IPS-NIHi11 (cell line): ENCODE measurements around the gene SUFU.

Experiments used
- DNase-seq: peaks from one replicate; pipeline ENCODE4 v3.0.0; 2012; ENCODE audit warnings: mixed read lengths, low spot score

Gene SUFU

GRCh38 chr10:102673236-102673818 lies 169.6 kb downstream of the SUFU start:
- no peak for DNase-seq

GRCh38 chr10:102673819-102674511 lies 170.2 kb downstream of the SUFU start:
- peak; percentile 58 for DNase-seq

- DNase-seq, result no peak
These were observed 170.8 kb downstream of the SUFU start for GRCh38 chr10:102674566-102674965.

GRCh38 chr10:102675011-102675665 lies 171.4 kb downstream of the SUFU start:
- DNase-seq, result no peak

- DNase-seq, result no peak
These were observed 172.1 kb downstream of the SUFU start for GRCh38 chr10:102675666-102676533.

GRCh38 chr10:102676534-102677315 lies 173.0 kb downstream of the SUFU start:
- DNase-seq, result no peak

GRCh38 chr10:102677331-102678067 lies 173.7 kb downstream of the SUFU start:
- no peak for DNase-seq

GRCh38 chr10:102678068-102678400 lies 174.3 kb downstream of the SUFU start:
- DNase-seq, result no peak

GRCh38 chr10:102678842-102679289 lies 175.1 kb downstream of the SUFU start:
- DNase-seq, result peak; percentile 89

- no peak for DNase-seq
These were observed 175.8 kb downstream of the SUFU start for GRCh38 chr10:102679596-102679995.

- DNase-seq, result no peak
These were observed 177.9 kb downstream of the SUFU start for GRCh38 chr10:102681696-102682095.

- DNase-seq, result no peak
These were observed 178.6 kb downstream of the SUFU start for GRCh38 chr10:102682416-102682815.

- DNase-seq, result no peak
These were observed 179.2 kb downstream of the SUFU start for GRCh38 chr10:102682981-102683380.
